ENCODE results near the gene PAQR6. TPM values are rescaled to one million over a fixed set of nuclear protein-coding genes. Genes with fewer than 3 reads are reported as not detected.

The PAQR6 gene
- total RNA-seq, 1 donor from 2014 or later = 12.0 TPM

DNA sequence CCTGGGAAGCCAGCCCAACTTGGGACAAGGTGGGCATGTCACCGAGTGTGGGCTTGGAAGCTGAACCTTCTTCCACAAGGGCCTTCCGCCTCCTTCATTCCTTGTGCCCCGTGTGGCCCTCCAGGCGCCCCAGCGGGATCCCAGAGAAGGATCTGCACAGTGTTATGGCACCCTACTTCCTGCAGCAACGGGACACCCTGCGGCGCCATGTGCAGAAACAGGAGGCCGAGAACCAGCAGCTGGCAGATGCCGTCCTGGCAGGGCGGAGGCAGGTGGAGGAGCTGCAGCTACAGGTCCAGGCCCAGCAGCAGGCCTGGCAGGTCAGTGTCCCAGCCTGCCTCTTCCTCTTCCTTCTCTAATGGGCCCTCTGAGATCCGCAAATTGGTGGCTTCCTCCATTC is 11.7 kb downstream of the PAQR6 start:
- Mint-ChIP-seq H3K4me1 (ENCODE audit: unreplicated experiment) (peaks cover 11% of the 10 kb centered on the region), H3K36me3 (ENCODE audit: unreplicated experiment) (peaks cover 24% of the 10 kb centered on the region), H3K27ac (ENCODE audit: unreplicated experiment) (no peak overlapping the region), H3K27me3 (ENCODE audit: unreplicated experiment) (no peaks in the 10 kb centered on the region), H3K9me3 (ENCODE audit: unreplicated experiment) (no peaks in the 10 kb centered on the region), H3K4me3 (ENCODE audit: unreplicated experiment) (no peak overlapping the region)
- TF ChIP-seq, protein P1, sequence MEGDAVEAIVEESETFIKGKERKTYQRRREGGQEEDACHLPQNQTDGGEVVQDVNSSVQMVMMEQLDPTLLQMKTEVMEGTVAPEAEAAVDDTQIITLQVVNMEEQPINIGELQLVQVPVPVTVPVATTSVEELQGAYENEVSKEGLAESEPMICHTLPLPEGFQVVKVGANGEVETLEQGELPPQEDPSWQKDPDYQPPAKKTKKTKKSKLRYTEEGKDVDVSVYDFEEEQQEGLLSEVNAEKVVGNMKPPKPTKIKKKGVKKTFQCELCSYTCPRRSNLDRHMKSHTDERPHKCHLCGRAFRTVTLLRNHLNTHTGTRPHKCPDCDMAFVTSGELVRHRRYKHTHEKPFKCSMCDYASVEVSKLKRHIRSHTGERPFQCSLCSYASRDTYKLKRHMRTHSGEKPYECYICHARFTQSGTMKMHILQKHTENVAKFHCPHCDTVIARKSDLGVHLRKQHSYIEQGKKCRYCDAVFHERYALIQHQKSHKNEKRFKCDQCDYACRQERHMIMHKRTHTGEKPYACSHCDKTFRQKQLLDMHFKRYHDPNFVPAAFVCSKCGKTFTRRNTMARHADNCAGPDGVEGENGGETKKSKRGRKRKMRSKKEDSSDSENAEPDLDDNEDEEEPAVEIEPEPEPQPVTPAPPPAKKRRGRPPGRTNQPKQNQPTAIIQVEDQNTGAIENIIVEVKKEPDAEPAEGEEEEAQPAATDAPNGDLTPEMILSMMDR (IDR thresholded peaks at IDR 0.05) = no peak
- no peak for DNase-seq (ENCODE audit: extremely low spot score, unreplicated experiment)

DNA sequence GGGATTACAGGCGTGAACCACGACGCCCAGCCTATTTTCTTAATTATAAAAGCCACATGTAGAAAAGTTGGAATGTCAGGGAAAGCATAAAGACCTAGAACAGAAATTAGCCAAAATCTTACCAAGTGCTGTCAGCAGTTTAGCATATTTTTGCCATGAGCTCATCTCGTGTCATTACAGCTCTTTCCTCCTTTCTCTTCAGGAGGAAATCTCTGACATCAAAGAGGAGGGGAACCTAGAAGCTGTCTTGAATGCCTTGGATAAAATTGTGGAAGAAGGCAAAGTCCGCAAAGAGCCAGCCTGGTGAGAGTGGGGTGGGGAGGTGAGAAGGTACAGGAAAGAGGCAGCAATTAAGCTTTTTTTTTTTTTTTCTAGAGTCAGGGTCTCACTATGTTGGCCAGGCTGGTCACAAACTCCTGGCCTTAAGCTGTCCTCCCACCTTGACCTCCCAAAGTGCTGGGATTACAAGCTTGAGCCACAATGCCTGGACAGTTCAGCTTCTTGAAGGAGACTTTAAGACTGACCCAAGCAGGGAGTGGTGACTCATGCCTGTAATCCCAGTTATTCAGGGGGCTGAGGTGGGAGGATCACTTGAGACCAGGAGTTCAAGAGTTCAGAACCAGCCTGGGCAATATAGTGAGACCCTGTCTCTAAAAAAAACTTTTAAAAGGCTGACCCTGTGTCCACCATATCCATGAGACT is 14.3 kb downstream of the PAQR6 start:
- H3K9me3 Mint-ChIP-seq (ENCODE audit: unreplicated experiment) = no peaks in the 10 kb centered on the region

DNA sequence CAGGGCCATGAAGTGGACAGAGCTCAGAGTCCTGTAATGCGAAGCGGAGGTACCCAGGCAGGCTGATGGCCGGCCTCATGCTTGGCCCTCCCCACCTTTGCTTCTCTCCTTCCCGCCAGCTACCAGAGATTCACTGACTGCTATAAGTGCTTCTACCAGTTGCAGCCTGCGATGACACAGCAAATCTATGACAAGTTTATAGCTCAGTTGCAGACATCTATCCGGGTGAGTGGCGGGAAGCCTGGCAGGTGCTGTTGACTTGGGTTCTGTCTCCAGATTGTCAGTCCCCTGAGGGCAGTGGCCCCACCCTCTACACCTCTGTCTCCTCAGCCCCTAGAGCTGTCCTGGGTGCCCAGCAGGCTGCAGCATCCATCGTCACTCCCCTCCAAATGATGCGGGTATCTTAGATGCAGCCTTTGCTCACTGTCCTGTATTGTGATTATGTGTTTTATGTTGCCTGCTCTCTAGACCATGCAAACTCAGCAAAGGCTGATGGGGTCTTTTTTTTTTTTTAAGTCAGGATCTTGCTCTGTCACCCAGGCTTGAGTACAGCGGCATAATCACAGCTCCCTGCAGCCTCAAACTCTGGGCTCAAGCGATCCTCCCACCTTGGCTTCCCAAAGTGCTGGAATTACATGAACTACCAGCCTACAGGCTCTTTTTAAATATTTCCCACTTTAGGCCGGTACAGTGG is 15.5 kb downstream of the PAQR6 start:
- Mint-ChIP-seq H3K4me3 (ENCODE audit: unreplicated experiment) (no peak overlapping the region), H3K27me3 (ENCODE audit: unreplicated experiment) (no peaks in the 10 kb centered on the region), H3K4me1 (ENCODE audit: unreplicated experiment) (peaks cover 9% of the 10 kb centered on the region), H3K36me3 (ENCODE audit: unreplicated experiment) (peaks cover 18% of the 10 kb centered on the region), H3K27ac (ENCODE audit: unreplicated experiment) (no peak overlapping the region), H3K9me3 (ENCODE audit: unreplicated experiment) (no peaks in the 10 kb centered on the region)
- no peak for DNase-seq (ENCODE audit: extremely low spot score, unreplicated experiment)
- TF ChIP-seq, protein P1 (IDR thresholded peaks at IDR 0.05) = no peak

More for the DNA sequence above, 14.3 kb downstream of the PAQR6 start:
- H3K27me3 Mint-ChIP-seq (ENCODE audit: unreplicated experiment) = no peaks in the 10 kb centered on the region
- TF ChIP-seq, protein P1 (IDR thresholded peaks at IDR 0.05) = no peak
- H3K4me1 Mint-ChIP-seq (ENCODE audit: unreplicated experiment) = peaks cover 9% of the 10 kb centered on the region
- peak overlapping the region; percentile 57 for H3K27ac Mint-ChIP-seq (ENCODE audit: unreplicated experiment)
- DNase-seq (ENCODE audit: extremely low spot score, unreplicated experiment) = no peak
- peaks cover 19% of the 10 kb centered on the region for H3K36me3 Mint-ChIP-seq (ENCODE audit: unreplicated experiment)
- no peak overlapping the region for H3K4me3 Mint-ChIP-seq (ENCODE audit: unreplicated experiment)

DNA sequence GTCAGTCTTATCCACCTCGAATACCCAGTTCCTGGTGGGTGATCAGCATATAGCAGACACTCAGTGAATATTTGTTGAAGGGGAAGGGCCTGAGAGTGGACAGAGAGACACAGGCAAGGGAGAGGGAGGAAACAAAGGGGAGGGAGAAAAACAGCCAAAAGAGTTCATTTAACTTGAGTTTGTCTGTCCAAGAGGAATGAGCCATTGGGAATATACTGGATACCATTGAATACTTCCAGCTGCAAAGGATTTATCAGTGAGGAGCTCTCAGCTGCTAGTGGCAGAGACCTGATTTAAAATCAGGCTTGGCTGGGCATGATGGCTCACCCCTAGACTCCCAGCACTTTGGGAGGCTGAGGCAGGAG is 17.4 kb downstream of the PAQR6 start:
- TF ChIP-seq, protein P1 (IDR thresholded peaks at IDR 0.05) = no peak
- H3K36me3 Mint-ChIP-seq (ENCODE audit: unreplicated experiment) = peaks cover 9% of the 10 kb centered on the region
- H3K27ac Mint-ChIP-seq (ENCODE audit: unreplicated experiment) = no peak overlapping the region
- H3K9me3 Mint-ChIP-seq (ENCODE audit: unreplicated experiment) = no peaks in the 10 kb centered on the region
- DNase-seq (ENCODE audit: extremely low spot score, unreplicated experiment) = no peak
- peaks cover 10% of the 10 kb centered on the region for H3K4me1 Mint-ChIP-seq (ENCODE audit: unreplicated experiment)
- no peak overlapping the region for H3K4me3 Mint-ChIP-seq (ENCODE audit: unreplicated experiment)
- no peaks in the 10 kb centered on the region for H3K27me3 Mint-ChIP-seq (ENCODE audit: unreplicated experiment)

DNA sequence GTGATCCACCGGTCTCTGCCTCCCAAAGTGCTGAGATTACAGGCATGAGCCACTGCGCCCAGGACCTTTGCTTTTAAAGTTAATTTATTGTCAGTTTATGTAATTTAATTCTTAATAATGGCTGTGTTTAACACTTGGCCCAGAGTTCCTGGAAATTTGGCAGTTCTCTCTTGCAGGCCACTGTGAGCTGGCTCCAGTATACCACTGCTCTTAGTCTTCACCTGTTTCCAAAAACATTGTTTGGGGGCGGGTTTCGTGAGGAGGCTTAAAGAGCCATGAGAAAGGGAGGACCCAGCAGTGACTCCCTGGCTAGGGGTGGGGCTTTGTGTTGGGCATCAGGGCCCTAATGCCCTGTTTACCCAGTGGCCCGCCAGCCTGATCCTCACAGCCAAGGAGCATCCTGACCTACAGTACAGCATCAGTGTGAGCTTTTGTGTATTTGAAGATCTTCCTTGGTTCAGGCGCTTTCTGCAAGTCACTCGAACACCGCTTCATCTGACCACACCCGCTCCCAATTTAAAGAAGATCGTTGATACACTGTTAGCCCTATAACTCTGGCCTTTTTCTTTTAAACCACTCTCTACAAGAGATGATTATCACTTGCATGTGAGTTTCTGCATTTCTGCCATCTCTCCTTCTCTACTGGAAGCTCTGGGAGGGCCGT is 17.9 kb downstream of the PAQR6 start:
- TF ChIP-seq, protein P1 (IDR thresholded peaks at IDR 0.05) = no peak
- Mint-ChIP-seq H3K36me3 (ENCODE audit: unreplicated experiment) (peaks cover 11% of the 10 kb centered on the region), H3K4me3 (ENCODE audit: unreplicated experiment) (no peak overlapping the region), H3K4me1 (ENCODE audit: unreplicated experiment) (peaks cover 12% of the 10 kb centered on the region), H3K27me3 (ENCODE audit: unreplicated experiment) (no peaks in the 10 kb centered on the region), H3K9me3 (ENCODE audit: unreplicated experiment) (no peaks in the 10 kb centered on the region), H3K27ac (ENCODE audit: unreplicated experiment) (no peak overlapping the region)
- no peak for DNase-seq (ENCODE audit: extremely low spot score, unreplicated experiment)
